ENCODE measurements around the gene TM4SF5.

DNA sequence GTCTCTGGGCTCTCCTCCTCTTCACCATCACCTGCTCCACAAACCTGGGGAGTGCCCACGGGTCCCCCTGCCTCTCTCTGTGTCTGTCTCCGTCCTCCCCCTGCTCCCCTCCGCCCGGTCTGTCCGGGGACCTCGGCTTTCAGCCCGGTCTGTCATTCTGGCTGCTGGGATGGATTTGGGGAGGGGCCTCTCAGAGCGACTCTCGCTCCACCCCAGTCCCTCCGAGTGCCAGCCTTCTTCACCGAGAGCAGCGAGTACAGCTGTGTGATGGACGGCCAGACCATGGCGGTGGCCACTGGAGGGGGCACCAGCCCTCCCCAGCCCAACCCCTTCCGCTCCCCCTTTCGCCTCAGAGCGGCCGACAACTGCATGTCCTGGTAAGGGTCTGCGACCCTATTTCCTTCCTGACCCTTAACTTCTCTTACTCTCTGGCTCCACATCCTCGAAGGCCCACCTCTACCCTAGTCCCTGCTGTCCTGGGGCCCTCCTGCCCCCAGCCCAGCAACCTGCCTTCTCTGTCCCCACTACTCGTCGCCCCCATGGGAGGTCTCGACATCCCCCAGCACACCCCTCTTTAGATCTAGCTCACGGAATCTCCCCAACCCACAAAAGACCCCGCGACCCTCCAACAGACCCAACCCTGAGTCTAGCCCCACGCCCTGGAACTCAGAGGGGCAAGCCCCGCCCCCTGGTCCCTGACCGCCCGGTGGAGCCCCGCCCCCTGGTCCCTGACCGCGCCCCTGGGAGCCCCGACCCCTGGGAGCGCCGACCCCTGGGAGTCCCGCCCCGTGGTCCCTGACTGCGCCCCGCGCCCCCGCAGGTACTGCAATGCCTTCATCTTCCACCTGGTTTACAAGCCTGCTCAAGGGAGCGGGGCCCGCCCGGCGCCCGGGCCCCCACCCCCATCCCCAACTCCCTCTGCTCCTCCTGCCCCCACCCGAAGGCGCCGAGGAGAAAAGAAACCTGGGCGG is 26.4 kb upstream of the TM4SF5 start:
- TF ChIP-seq, protein P1, sequence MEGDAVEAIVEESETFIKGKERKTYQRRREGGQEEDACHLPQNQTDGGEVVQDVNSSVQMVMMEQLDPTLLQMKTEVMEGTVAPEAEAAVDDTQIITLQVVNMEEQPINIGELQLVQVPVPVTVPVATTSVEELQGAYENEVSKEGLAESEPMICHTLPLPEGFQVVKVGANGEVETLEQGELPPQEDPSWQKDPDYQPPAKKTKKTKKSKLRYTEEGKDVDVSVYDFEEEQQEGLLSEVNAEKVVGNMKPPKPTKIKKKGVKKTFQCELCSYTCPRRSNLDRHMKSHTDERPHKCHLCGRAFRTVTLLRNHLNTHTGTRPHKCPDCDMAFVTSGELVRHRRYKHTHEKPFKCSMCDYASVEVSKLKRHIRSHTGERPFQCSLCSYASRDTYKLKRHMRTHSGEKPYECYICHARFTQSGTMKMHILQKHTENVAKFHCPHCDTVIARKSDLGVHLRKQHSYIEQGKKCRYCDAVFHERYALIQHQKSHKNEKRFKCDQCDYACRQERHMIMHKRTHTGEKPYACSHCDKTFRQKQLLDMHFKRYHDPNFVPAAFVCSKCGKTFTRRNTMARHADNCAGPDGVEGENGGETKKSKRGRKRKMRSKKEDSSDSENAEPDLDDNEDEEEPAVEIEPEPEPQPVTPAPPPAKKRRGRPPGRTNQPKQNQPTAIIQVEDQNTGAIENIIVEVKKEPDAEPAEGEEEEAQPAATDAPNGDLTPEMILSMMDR (IDR thresholded peaks at IDR 0.05), result no peak
- no peak for TF ChIP-seq POLR2A (IDR thresholded peaks at IDR 0.05)
